Measurements from ENCODE around the gene PPY. TPM values are rescaled to one million over a fixed set of nuclear protein-coding genes. Genes with fewer than 3 reads are reported as not detected.
"Not testable (repeated sequence)": the region's sequence is repeated elsewhere in the genome, so short reads cannot be mapped to it uniquely, and the experiment has no call there.

Gene PPY
- total RNA-seq, 1 experiment from 2014 or later = not detected

DNA sequence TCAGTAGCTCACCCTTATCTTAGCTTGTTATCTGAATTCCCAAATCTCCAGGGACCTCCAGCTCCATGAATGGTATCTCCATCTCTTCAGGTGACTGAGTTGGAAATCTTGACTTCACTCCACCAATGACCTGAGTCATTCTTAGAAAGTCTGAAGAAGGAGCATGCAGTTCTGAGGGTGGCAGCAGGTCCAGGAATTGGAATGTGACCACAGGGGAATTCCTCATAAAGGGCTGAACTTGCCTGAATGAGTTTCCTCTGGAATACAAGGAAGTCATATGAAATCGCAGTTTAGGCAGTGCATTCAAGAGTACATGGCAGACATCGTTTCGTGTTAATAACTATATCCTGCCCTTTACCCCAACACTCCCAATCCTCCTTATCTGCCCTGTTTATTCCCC lies 24.0 kb upstream of the PPY start:
- peak; percentile 54 for DNase-seq (ENCODE audit: low read depth)

DNA sequence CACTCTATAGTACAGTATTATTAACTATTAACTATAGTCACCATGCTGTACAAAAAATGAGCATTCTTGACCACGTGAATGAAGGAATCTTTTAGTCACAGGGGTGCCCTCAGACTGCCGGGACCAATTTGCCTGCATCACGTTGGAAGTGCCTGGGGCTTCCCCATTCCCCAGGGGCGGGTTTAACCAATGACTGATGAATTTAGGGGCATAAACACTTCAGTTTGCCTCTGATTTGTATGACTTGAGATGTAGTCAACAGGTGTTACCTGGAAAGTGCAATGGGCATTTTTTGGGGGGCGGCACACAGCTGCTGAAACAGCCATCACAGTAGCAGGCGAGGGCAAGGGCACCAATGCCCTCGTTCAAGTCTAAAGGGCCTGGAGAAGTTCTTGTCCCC lies 20.2 kb upstream of the PPY start:
- DNase-seq (ENCODE audit: low read depth) = no peak

DNA sequence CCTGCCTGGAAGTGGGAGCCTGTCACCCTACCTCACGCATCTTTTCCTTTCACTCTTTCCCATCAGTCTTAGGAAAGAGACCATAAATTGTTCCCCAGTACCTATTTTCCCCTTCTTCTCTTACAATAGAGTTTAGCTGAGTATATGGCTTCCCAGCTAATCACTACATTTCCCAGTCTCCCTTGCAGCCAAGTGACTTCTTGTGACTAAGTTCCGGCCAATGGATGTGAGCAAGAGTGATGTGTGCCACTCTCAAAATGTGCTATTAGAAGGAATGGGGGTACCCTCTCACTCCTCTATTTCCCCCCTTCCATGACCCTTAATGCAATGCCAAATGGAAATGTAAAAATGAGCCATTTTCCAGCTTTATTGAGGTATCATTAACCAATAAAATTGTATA lies 19.7 kb upstream of the PPY start:
- no peak for DNase-seq (ENCODE audit: low read depth)

DNA sequence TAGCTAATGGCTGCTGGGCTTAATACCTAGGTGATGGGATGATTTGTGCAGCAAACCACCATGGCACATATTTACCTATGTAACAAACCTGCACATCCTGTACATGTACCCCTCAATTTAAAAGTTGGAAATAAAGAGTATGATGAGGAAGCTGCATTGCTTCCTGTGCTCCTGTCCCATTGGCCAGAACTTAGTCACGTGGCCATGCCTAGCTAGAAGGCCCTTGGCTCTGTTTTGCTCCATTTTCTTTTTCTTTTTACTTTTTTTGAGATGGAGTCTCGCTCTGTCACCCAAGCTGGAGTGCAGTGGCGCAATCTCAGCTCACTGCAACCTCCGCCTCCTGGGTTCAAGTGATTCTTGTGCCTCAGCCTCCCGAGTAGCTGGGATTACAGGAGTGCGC lies 19.0 kb upstream of the PPY start:
- DNase-seq (ENCODE audit: low read depth) = not testable (repeated sequence)

DNA sequence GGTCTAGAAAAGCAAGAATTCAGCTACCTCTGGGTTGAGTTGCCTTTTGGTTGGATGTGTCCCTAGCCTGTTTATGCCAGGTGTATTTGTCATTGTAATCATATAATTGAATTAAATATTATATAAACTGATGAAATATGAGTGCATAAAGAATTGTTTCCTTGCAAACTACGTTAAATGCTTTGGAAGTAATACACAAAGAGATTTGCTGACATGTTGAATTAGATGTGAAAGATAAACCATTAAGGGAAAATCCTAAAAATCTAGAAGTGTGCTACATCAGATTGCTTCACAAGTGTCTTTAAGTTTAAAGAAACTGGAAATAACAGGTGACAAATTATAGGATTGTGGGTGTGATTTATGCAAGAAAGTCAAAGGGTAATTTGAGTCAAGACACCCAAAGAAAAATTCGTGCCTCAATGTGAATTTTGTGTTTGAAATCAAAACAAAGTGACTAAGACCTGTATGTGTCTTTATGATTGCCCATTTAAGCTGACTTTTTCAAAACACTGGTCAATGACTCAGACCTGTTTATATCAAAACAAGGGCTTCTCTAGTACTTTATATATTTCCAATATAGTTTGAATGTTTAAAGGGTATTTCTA lies 16.6 kb upstream of the PPY start:
- peak; percentile 57 for DNase-seq (ENCODE audit: low read depth)

DNA sequence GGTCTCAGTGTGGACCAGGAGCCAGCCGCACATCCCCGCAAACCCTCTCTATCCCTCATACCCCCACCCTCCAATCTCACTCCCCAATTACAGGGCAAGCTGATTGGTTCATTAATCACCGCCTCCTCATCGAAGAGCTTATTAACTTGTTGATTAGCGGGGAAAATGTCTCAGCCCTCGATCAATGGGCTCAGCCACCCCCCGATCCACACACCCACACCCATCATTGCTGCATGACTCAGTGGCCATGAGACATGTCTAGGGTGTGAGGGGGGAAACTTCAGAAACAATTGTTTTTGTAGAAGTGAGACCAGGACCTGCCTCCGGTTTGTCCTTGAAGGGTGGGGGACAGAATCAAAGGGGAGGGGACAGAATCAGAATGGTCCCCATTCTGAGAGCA lies 13.9 kb upstream of the PPY start:
- no peak for DNase-seq (ENCODE audit: low read depth)

DNA sequence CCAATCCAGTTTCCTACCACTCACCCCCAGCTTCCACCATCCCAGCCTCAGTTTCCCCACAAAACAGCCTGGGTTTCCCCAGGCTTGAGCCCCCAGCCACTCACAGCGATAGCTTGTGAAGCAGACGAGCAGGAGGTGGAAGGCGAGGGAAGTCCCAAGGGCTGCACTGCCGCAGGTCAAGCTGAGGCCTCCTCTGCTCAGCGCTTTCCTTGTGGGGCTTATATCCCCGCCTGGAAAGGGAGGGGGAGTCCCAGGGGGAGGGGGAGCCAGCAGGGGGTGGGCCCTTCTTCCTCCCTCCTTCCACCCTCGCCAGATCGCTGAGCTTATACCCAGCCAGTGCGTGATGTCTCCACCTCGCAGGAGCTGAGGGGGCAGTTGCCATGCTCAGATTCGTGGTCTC lies 11.5 kb upstream of the PPY start, which contains the start of gene PYY:
Gene PYY (minus strand): TSS at position 195 of the 400 bp plus-strand sequence. CDS start 457 bp downstream, outside the sequence.
- DNase-seq (ENCODE audit: low read depth) = no peak

DNA sequence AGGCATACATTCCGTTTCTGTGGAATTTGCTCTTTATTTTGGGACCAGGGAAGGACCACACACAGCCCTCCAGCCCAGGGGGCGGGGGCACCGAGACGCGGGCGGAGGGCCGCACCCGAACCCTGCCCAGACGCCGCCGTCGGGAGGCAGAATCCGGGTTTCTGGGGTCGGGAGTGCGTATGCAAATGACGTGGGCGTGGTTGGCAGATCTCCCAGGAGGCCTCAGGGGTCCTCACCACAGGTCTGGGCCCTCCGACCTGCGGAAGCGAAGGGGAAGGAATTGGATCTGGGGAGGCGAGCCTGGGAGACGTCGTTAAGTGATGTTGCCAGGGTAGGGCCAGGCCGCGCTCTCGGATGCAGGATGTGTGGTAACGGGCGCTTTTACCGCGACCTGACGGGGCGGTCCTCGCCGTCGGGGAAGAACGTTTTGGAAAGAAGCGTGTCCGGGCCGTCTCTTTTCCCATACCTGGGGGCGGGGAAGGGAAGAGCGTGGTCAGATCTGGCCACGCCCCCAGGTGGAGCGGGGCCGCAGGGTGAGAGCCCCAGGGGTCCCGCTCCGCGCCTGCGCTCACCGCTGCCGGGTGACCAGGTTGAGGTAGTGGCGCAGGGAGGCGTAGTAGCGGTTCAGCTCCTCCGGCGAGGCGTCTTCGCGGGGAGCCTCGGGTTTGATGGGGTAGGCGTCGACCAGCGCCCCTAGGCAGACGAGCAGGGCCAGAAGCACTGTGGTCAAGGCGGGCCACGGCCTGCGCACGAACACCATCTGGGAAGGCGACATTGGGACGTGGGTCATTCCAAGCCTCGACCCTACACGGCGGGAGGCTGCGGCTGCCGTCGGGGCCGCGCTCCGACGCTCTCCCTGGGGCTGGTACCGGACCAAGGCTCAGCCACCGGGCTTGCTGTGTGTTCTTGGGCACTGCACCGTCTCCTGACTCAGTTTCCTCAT lies 10.7 kb upstream of the PPY start:
- DNase-seq (ENCODE audit: low read depth) = no peak

DNA sequence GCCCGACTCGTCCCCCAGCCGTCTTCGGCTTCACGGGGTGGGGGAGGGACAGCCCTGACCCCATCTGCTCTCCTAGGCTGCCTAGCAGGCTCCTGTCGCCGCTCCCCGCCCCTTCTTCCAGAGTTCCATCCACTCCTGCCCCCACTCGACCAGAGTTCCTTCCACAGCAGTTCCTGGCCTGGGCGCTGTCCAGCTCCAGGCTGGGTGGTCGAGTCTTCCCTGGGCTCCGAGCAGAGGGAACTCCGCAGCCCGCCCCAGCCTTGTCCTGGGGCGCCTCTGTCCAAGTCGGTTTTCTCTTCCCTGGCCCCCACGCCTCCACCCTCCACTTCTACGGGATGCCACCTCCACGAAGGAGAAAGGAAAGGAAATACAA lies 10.1 kb upstream of the PPY start:
- no peak for DNase-seq (ENCODE audit: low read depth)

DNA sequence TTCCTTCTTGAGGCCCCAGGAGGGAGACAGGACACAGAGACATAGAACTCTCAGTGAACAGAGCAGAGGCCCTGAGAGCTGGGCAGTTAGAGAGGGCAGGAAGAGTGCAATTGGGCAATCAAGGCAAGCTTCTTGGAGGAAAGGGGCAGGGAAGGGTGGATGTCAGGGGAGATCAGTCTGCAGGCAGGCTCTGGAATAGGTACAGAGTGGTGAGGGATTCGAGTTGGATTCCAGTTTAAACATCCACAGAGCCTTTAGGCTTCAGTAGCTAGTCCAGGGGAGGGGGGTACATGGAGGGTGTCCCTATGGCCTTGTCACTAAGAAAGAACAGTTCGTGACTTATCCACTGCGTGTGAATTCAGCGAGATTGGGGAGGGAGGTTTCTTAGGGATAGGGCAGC lies 9.5 kb upstream of the PPY start:
- DNase-seq (ENCODE audit: low read depth) = no peak

DNA sequence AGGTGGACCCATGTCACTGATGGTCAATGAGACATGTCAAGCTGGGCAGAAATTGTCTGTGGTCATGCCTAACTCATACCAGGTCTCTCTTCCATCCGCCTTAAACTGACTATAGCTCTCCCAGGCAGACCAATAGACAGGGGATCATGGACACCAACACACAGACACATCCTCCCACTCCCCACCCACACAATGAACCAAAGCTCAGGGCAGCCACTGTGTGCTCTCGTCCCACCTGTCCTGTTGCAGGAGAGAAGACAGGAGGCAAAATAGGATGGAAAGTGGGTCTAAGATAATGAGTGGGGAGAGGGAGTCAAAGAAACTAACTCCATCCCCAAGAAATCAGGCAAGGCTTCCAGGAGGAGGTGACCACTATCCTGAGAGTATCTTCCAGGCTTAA lies 8.3 kb upstream of the PPY start:
- DNase-seq (ENCODE audit: low read depth) = no peak

DNA sequence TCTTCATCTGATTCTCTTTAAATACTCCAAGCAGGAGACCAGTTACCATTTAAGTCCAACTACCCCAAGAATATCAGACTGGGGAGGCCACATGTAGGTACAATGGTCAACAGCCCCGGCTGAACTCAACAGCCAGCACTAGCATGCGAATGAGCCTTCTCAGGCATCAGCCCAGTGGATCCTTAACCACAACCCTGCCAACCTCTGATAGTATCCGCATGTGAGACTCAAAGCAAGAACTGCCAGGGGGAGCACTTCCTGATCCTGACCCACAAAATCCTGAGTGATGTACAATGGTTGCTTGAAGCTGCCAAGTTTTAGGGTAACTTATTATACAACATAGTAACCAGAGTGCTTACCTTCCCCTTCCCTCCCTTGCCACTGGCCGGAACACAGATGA lies 7.5 kb upstream of the PPY start:
- peak; percentile 48 for DNase-seq (ENCODE audit: low read depth)

DNA sequence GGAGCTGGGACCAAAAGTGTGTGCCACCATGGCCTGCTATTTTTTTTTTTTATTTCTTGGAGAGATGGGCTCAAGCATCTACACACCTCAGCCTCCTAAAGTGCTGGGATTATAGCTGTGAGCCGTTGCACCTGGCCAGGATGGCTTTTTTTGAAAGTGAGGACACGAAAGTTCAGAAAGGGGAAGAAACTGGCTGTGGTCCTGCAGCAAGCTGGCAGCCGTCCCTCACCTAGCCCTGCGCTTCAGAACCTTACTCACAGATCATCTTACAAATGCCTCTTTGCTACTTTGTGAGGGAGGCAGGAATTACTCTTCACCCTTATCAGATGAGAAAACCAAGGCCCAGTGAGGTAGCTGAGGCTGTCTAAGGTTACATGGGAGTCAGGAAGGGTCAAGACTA lies 4.5 kb upstream of the PPY start:
- no peak for DNase-seq (ENCODE audit: low read depth)

DNA sequence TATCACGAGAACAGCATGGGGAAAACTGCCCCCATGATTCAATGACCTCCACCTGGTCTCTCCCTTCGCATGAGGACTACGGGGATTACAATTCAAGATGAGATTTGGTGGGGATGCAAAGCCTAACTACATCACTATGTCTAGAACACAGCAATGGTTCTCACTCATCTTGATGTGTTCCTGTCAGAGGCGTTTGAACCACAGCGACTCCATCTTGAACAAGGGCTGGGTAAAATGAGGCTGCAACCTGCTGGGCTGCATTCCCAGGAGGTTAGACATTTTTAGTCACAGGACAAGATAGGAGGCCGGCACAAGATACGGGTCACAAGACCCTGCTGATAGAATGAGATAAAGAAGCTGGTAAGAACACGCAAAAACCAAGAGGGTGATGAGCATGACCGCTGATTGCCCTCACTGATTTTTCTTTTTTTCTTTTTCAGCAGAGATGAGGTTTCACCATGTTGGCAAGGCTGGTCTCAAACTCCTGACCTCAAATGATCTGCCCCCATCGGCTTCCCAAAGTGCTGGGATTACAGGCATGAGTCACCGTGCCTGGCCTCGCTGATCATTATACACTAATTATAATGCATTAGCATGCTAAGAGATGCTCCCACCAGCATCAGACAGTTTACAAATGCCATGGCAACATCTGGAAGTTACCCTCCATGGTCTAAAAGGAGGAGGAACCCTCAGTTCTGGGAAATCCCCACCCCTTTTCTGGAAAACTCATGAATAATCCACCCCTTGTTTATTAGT lies 3.0 kb upstream of the PPY start:
- peak; percentile 60 for DNase-seq (ENCODE audit: low read depth)

DNA sequence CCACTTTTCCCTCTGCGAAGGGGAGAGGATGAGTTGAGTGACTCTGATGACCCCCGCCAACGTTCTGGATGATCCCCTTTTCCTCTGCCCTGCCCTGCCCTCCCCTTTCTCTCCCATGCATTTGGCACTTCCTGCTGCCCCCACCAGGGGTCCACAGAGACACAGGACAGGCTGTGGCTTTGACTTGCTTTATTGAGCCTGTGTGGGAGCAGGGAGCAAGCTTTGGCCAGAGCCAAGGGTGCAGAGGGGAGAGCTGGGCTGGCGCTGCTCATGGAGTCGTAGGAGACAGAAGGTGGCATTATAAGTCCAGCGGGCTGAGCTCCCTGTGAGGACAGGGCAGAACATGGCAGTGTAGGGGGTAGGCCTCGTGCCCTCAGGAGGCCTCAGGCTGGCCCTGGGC lies 1.6 kb downstream of the PPY start:
- DNase-seq (ENCODE audit: low read depth) = peak; percentile 48

DNA sequence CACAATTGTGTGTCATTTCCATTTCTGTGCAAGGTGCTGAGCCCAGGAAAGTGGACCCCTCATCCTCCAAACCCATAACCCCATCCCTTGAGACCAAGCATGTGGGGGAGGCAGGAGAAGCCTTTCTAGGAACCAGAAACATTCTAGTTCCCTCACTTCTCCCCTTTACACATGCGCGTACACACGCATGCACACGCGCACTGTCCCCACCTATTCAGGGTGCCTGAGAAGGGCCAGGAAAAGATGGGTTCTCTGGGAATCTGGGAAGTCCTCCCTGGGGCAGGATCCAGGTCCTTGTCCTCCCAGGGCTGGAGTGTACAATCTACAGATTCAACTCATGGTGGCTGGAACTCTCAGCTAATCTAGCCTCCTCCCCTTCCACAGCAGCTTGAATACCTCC lies 2.4 kb downstream of the PPY start:
- no peak for DNase-seq (ENCODE audit: low read depth)

DNA sequence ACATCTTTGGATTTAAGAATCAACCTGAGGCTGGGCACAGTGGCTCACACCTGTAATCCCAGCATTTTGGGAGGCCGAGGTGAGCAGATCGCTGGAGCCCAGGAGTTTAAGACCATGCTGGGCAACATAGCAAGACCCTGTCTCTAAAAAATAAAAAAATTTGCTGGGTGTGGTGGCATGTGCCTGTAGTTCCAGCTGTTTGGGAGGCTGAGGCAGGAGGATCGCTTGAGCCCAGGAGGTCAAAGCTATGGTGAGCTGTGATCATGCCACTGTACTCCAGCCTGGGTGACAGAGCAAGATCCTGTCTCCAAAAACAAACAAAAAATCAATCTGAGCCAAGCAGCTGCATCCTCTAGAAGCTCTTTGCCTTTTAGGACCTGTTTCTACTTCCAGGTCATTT lies 2.8 kb downstream of the PPY start:
- not testable (repeated sequence) for DNase-seq (ENCODE audit: low read depth)

DNA sequence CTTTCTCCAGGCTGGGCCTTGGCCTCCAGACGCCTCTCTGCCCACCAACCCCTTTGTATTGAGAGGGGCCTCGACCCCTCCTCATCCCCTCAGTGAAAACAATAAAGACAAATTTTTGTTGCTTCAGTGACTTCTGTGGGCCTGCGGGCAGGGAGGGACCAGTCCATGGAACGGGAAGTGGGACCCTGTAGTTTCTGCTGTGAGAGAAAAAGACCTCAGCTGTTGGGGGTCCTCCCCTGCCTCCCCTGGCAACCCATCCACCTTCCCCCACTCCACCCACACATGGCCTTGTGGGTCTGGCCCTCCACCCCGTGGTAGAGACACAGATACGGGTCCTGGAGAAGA lies 3.5 kb downstream of the PPY start:
- DNase-seq (ENCODE audit: low read depth) = no peak

DNA sequence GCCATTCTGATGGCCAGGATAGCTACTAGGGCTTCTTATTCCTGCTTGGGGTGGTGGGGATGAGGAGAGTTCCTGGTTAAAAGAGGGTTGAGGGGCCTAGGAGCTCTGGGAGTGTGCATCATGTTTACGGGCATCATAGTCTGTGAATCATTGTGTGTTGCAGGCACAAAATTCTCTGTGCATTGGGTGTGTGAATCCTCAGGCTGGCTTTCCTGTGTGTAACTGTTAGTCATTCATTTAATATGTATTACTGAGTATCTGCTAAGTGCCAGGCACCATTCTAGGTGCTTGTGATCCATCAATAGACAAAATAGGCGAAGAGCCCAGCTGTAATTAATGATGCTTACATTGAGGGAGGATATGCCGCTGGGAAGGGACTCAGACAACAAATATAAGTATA lies 5.8 kb downstream of the PPY start:
- peak; percentile 21 for DNase-seq (ENCODE audit: low read depth)

DNA sequence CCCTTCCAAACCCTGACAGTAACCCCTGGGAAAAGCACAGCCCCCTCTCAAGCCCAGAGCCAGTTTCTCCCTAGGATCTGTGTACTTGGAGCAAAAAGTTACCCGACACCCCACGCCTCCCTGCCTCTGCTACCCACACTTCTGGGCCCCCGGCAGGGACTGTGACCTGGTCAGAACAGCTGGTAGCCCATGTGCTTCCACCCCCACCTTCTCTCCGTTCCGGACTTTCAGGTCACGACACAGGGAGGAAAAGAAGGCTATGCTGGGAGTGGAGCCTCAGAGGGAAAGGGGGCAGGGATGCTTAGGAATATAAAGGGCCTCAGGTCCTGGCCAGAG lies 6.4 kb downstream of the PPY start:
- DNase-seq (ENCODE audit: low read depth) = no peak

DNA sequence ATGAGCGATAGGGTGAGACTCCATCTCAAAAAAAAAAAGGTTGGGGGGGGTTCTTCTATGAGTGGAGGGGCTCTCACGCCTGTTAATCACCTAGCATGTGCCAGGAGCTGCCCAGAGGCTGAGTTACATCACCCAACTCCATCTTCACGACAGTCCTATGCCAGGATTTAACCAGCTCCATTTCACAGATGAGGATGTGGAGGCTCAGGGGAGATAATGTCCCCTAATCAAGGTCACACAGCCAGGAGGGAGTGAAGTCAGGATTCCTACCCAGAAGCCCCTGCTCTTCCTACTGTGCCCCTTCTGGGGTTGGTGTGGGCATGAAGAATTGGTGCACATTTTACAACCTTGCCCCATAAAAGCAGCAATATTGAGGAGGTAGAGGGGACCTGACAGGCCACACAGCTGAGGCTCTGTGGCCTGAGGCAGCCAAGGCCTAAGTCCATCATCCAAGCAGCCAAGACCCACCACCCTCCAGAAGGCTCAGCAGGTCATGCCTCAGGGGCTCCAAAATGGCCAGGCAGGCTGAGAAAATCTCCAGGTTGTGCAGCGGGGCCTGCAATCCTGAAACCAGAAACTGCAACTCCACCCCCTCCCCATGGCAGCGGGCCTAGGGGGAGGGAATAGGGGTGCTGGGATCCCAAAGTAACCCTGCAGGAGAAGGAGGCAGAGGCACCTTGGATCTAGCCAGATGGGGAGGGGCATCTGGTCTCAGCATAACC lies 6.9 kb downstream of the PPY start:
- no peak for DNase-seq (ENCODE audit: low read depth)

DNA sequence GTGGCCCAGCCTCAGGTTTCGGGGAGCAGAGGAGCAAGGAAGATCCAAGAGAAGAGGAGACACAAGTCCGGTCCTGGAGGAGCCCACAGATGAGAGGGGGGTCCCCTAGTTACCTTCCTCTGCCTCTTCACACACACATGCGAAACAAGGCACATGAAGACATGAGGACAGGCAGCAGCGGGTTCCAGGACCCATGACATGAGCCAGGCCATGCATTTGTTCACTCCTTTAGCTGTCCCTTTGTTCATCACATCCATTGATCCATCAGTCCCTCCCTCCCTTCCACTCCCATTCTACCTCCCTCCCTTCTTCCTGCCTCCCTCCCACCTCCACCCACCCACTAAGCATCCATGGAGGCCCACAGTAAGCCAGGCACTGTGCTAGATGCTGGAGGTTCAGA lies 9.4 kb downstream of the PPY start:
- no peak for DNase-seq (ENCODE audit: low read depth)
